Measurements from ENCODE around the gene DNAJC30. TPM values are rescaled to one million over a fixed set of nuclear protein-coding genes. Genes with fewer than 3 reads are reported as not detected.

Gene DNAJC30
- polyA plus RNA-seq, 1 experiment, result 6.4 TPM

GRCh38 chr7:73704640-73705550, 21.6 kb upstream of the DNAJC30 start:
- Histone ChIP-seq H3K27me3 (ENCODE audit: control insufficient read depth, insufficient read depth, low read length) (no peaks in the 10 kb centered on the region), H3K36me3 (ENCODE audit: control insufficient read depth, insufficient read depth, low read length) (peaks cover 21% of the 10 kb centered on the region), H3K4me3 (ENCODE audit: low read depth, low read length) (no peak overlapping the region)
- ChIA-PET CTCF (interaction anchor here (0.7 to 0.9 kb wide), 3 partner anchors 10 to 30 kb away, joined by 3 to 5 read pairs (median 3); no protein-coding TSS in a partner anchor), POLR2A (interaction anchor here (0.6 kb wide), 1 partner anchor 58 kb away, joined by 3 read pairs; no protein-coding TSS in a partner anchor)
- TF ChIP-seq CTCF (IDR thresholded peaks at IDR 0.05; ENCODE audit: insufficient read depth, low read depth, low read length), result no peak
- DNase-seq (ENCODE audit: low read depth), result no peak

- POLR2A ChIA-PET, result interaction anchor here (0.6 kb wide), 1 partner anchor 57 kb away, joined by 3 read pairs; no protein-coding TSS in a partner anchor
- H3K4me3 ChIP-seq (ENCODE audit: low read depth, low read length), result no peak overlapping the region
- DNase-seq (ENCODE audit: low read depth), result no peak
- no peak for TF ChIP-seq CTCF (IDR thresholded peaks at IDR 0.05; ENCODE audit: insufficient read depth, low read depth, low read length)
- H3K27me3 ChIP-seq (ENCODE audit: control insufficient read depth, insufficient read depth, low read length), result no peaks in the 10 kb centered on the region
- H3K36me3 ChIP-seq (ENCODE audit: control insufficient read depth, insufficient read depth, low read length), result peaks cover 26% of the 10 kb centered on the region
- CTCF ChIA-PET, result interaction anchor here (0.7 to 1.2 kb wide), 3 partner anchors 9 to 97 kb away, joined by 3 to 5 read pairs (median 5); no protein-coding TSS in a partner anchor
Observed at GRCh38 chr7:73703757-73704639, 20.7 kb upstream of the DNAJC30 start.

GRCh38 chr7:73703225-73703624, 20.0 kb upstream of the DNAJC30 start:
- TF ChIP-seq CTCF (IDR thresholded peaks at IDR 0.05; ENCODE audit: insufficient read depth, low read depth, low read length), result no peak
- H3K27me3 ChIP-seq (ENCODE audit: control insufficient read depth, insufficient read depth, low read length), result no peaks in the 10 kb centered on the region
- no peak overlapping the region for H3K4me3 ChIP-seq (ENCODE audit: low read depth, low read length)
- H3K36me3 ChIP-seq (ENCODE audit: control insufficient read depth, insufficient read depth, low read length), result peaks cover 31% of the 10 kb centered on the region
- no peak for DNase-seq (ENCODE audit: low read depth)
- ChIA-PET POLR2A (no interaction called here), CTCF (interaction anchor here (1.2 to 3.2 kb wide), 3 partner anchors 9 to 96 kb away, joined by 5 to 15 read pairs (median 9); no protein-coding TSS in a partner anchor)

GRCh38 chr7:73702665-73703064, 19.4 kb upstream of the DNAJC30 start:
- H3K27me3 ChIP-seq (ENCODE audit: control insufficient read depth, insufficient read depth, low read length), result no peaks in the 10 kb centered on the region
- CTCF ChIA-PET, result interaction anchor here (0.8 to 3.2 kb wide), 6 partner anchors 9 to 96 kb away, joined by 3 to 15 read pairs (median 6); partner anchors contain the start of gene STX1A
- POLR2A ChIA-PET, result no interaction called here
- no peak for DNase-seq (ENCODE audit: low read depth)
- no peak overlapping the region for H3K4me3 ChIP-seq (ENCODE audit: low read depth, low read length)
- no peak for TF ChIP-seq CTCF (IDR thresholded peaks at IDR 0.05; ENCODE audit: insufficient read depth, low read depth, low read length)
- H3K36me3 ChIP-seq (ENCODE audit: control insufficient read depth, insufficient read depth, low read length), result peaks cover 32% of the 10 kb centered on the region
